T-cell (primary cell): ENCODE data around the gene SEMA6C. TPM values are rescaled to one million over a fixed set of nuclear protein-coding genes. Genes with fewer than 3 reads are reported as not detected.

ENCODE experiments used
- ATAC-seq, 4 experiments: fragments of 200-7000 bp in 3 of 4; fragments of 150-1000 bp in 1 of 4; cut with Tn5 transposase; replicated peaks in 1 of 4; 1 replicate in 3 of 4; 2 replicates in 1 of 4; pipeline ENCODE4 v1.10.0; 2021; ENCODE audit warnings: moderate library complexity in 3 of 4, mild to moderate bottlenecking in 2 of 4, moderate number of reproducible peaks in 1 of 4
- CTCF ChIA-PET, 2 donors: fragments of 300-600 bp; sonication (Branson Sonifier 250); formaldehyde crosslinking; loops; one replicate each; lab custom pipeline; 2022; ENCODE audit warnings: antibody characterized with exemption in 2 of 2; lab: Charles Lee
- POLR2A ChIA-PET, 2 donors: fragments of 300-600 bp; sonication (Branson Sonifier 250); formaldehyde crosslinking; loops; one replicate each; lab custom pipeline; 2022; ENCODE audit warnings: antibody characterized with exemption in 2 of 2; lab: Charles Lee
- DNase-seq, 35 experiments: peaks; one replicate each; pipeline versions ENCODE4 v3.0.0 to v3.0.0-alpha.2; 2013 to 2023
- H3K27ac ChIP-seq: one replicate; pipeline ENCODE4 v1.5.1; 2013; ENCODE audit warnings: low read length
- H3K27me3 ChIP-seq, 2 experiments: replicated peaks in 1 of 2; 1 replicate in 1 of 2; 2 replicates in 1 of 2; pipeline versions ENCODE4 v1.6.1 to v1.7.0; 2013; ENCODE audit warnings: low read length in 1 of 2, mixed read lengths in 1 of 2; ENCODE audit not compliant: control insufficient read depth in 2 of 2, insufficient read depth in 2 of 2; ENCODE audit errors: extremely low read depth in 1 of 2
- H3K36me3 ChIP-seq, 2 donors: 1 replicate in 1 of 2; 2 replicates in 1 of 2; pipeline versions ENCODE4 v1.6.1 to v1.7.0; 2013; ENCODE audit warnings: low read length in 1 of 2; ENCODE audit not compliant: control insufficient read depth in 2 of 2, insufficient read depth in 1 of 2; ENCODE audit errors: extremely low read depth in 1 of 2
- H3K4me1 ChIP-seq, 2 experiments: 1 replicate in 1 of 2; 2 replicates in 1 of 2; pipeline versions ENCODE4 v1.6.1 to v1.7.0; 2013; ENCODE audit warnings: low read length in 2 of 2, mixed read lengths in 1 of 2; ENCODE audit not compliant: insufficient read depth in 2 of 2, control insufficient read depth in 1 of 2; ENCODE audit errors: extremely low read depth in 1 of 2
- H3K4me3 ChIP-seq, 2 donors: 1 replicate in 1 of 2; 2 replicates in 1 of 2; pipeline versions ENCODE4 v1.5.1 to v1.7.0; 2013; ENCODE audit warnings: mild to moderate bottlenecking in 2 of 2, low read length in 1 of 2, moderate library complexity in 1 of 2; ENCODE audit not compliant: control insufficient read depth in 1 of 2; ENCODE audit errors: extremely low read depth in 1 of 2
- H3K9me3 ChIP-seq: 2 replicates; pipeline ENCODE4 v1.7.0; 2013
- H3K27ac Mint-ChIP-seq, 2 donors: one replicate each; pipeline ENCODE4 v1.8.0; 2020 to 2021; ENCODE audit warnings: mild to moderate bottlenecking in 2 of 2, mixed read lengths in 2 of 2
- H3K27me3 Mint-ChIP-seq, 2 donors: one replicate each; pipeline ENCODE4 v1.8.0; 2021 to 2022; ENCODE audit warnings: mixed read lengths in 2 of 2
- H3K36me3 Mint-ChIP-seq: one replicate; pipeline ENCODE4 v1.8.0; 2021; ENCODE audit warnings: mixed read lengths
- H3K4me1 Mint-ChIP-seq, 3 donors: one replicate each; pipeline ENCODE4 v1.8.0; 2020 to 2022; ENCODE audit warnings: mixed read lengths in 3 of 3, mild to moderate bottlenecking in 1 of 3
- H3K4me3 Mint-ChIP-seq, 3 donors: one replicate each; pipeline ENCODE4 v1.8.0; 2020 to 2022; ENCODE audit warnings: mild to moderate bottlenecking in 3 of 3, mixed read lengths in 3 of 3, moderate library complexity in 3 of 3
- H3K9me3 Mint-ChIP-seq, 3 donors: one replicate each; pipeline ENCODE4 v1.8.0; 2020 to 2022; ENCODE audit warnings: mixed read lengths in 3 of 3
- WGBS: methylation state at CpG from one replicate; pipeline ENCODE4 v1.1.5; 2013; ENCODE audit warnings: missing lambda C conversion rate; ENCODE audit not compliant: insufficient coverage; 5-methylcytosine and 5-hydroxymethylcytosine counted together
- total RNA-seq, 35 experiments: library from RNA in 6 of 35; stranded (reverse) in 6 of 35; fragments of 120-200 nt in 1 of 35; gene quantifications; one replicate each; pipeline versions ENCODE4 v1.2.1 to v1.2.4 and lab custom pipeline; 2013 to 2026

Gene SEMA6C
- total RNA-seq, 5 donors from 2014 or later (not counting 1 experiment from before 2014, with no cell fraction given) = 2.5 to 11.5 (median 8.5) TPM

DNA sequence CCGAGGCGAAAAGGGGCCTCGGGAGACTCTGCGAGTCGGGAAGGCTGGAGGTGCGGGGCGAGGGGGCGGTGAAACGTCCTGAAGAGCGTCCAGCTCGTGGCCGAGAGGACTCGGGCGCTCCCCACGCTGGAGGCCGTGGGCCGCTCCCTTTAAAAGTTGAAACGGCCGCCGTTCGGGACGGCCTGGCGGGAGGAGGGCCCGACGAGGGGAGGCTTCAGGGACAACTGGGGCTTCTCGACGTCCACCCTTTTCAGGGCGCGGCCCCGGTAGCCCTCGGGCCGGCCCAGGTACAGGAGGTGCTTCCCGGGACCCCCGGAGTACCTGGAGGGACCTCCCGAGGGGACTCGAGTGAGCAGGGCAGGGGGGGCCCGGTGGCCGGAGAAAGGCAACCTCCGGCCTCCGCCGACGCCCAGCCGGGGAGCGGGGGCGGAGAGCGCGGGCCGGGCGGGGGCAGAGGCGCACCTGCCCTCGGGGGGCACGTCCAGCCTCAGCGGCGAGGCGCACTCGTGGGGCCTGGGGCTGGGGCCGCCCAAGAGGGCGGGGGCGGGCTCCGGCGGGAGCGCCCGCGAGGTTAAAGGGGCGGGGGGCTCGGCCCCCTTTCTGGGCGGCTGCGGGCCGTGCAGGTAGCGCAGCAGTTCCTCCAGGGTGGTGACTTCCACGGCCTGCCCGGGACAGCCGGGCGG, 14.0 kb downstream of the SEMA6C start:
- Mint-ChIP-seq H3K4me3 (peak overlapping the region in 2 of 3 donors; percentile 71 to 77), H3K36me3 (peaks cover 6% of the 10 kb centered on the region), H3K9me3 (no peaks in the 10 kb centered on the region), H3K27me3 (peaks cover 0 to 4% of the 10 kb centered on the region in 2 donors), H3K27ac (no peak overlapping the region), H3K4me1 (peaks cover 7 to 14% (median 13%) of the 10 kb centered on the region in 3 donors)
- Histone ChIP-seq H3K27me3 (peaks cover 0 to 13% of the 10 kb centered on the region in 2 experiments), H3K4me1 (peaks cover 2 to 11% of the 10 kb centered on the region in 2 experiments), H3K27ac (no peak overlapping the region), H3K4me3 (no peak overlapping the region), H3K9me3 (no peaks in the 10 kb centered on the region), H3K36me3 (no peaks in the 10 kb centered on the region)
- DNase-seq = no peak
- POLR2A ChIA-PET = no interaction called here
- CTCF ChIA-PET = no interaction called here
- WGBS = 97% methylated on average over 61 of the region's 74 CpGs
- no peak for ATAC-seq

DNA sequence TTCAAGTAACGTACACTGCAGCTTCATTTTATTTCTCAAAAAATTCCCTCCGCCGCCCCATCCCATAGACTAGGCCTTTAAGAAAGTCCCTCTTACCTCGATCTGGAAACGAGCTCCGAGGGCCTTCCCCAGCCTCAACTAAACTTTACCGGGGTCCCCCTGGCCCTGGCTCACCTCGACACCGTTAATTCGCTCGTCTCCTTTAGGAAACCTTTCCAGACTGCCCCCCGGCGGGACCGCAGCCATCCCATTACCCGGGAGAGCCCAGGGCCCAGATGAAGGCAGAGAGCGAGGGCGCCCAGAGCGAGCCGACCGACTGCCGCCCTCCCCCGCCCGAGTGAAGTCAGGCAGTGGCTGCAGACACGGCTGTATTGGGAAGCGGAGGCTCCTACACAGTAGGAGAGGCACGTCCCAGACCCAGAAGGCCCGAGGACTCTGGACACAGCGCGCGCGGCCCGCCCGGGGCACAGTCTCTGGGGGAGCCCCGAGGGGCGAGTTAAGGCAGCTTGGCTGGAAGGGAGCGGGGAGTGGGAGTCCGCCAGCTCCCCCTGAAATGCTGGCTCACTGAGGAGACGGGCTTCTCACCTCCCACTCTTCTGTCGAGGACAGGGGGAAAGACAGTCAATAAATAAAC, 14.6 kb downstream of the SEMA6C start:
- ATAC-seq (no peak), DNase-seq (no peak)
- WGBS = 81% methylated on average over 27 of the region's 39 CpGs
- no peaks in the 10 kb centered on the region for H3K9me3 Mint-ChIP-seq
- peak overlapping the region; percentile 24 to 82 for H3K27ac Mint-ChIP-seq
- Histone ChIP-seq H3K4me3 (peak overlapping the region; percentile 27 to 64), H3K4me1 (peaks cover 2 to 11% of the 10 kb centered on the region in 2 experiments), H3K27me3 (peaks cover 0 to 13% of the 10 kb centered on the region in 2 experiments), H3K9me3 (no peaks in the 10 kb centered on the region), H3K27ac (no peak overlapping the region), H3K36me3 (no peaks in the 10 kb centered on the region)
- ChIA-PET CTCF (interaction anchor here (0.6 to 1.5 kb wide), 6 partner anchors 16 to 536 kb away, joined by 3 to 8 read pairs (median 4); no protein-coding TSS in a partner anchor), POLR2A (interaction anchor here (0.5 to 0.7 kb wide), 3 partner anchors 10 to 98 kb away, joined by 3 to 4 read pairs (median 3); no protein-coding TSS in a partner anchor)
- H3K4me1 Mint-ChIP-seq = peaks cover 7 to 14% (median 13%) of the 10 kb centered on the region in 3 donors
- H3K4me3 Mint-ChIP-seq = peak overlapping the region; percentile 71 to 77 (median 76)
- peaks cover 0 to 4% of the 10 kb centered on the region in 2 donors for H3K27me3 Mint-ChIP-seq
- peaks cover 5% of the 10 kb centered on the region for H3K36me3 Mint-ChIP-seq

DNA sequence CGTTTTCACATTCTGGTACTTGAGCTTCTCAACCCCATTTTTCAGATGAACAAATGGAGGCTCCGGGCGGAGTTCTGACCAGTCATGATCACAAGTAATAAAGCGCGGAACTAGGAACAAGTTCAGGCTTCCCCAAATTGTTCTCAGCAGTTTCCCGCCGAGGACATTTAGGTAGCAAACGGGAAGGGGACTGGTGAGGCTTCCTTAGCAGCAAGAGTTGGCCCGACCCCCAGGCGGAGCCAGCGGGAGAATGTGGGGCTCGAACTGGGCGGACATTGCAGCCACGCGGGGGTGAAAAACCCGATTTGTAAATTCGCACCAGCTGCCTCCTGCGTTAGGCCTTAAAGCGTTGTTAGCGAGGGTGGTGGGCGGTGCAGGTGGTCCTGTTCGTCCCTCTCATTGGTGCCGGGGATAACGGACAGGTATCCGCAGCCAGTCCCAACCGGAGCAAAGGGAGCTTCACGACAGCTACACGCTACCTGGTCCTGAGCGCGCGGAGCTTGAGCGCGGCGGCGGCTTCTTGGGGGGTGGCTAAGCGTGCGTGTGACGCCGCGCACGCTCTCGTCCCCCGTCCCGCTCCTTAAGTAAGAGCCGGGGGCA, 15.3 kb downstream of the SEMA6C start:
- no peaks in the 10 kb centered on the region for H3K9me3 ChIP-seq
- H3K36me3 ChIP-seq = peaks cover 0 to under 1% of the 10 kb centered on the region in 2 donors
- peak; percentile 55 to 91 (median 81) for DNase-seq
- peaks cover 0 to 13% of the 10 kb centered on the region in 2 experiments for H3K27me3 ChIP-seq
- peaks cover 2 to 11% of the 10 kb centered on the region in 2 experiments for H3K4me1 ChIP-seq
- H3K4me3 ChIP-seq = peak overlapping the region; percentile 27 to 64
- no peaks in the 10 kb centered on the region for H3K9me3 Mint-ChIP-seq
- no peak overlapping the region for H3K27ac ChIP-seq
- H3K4me1 Mint-ChIP-seq = peaks cover 7 to 14% (median 13%) of the 10 kb centered on the region in 3 donors
- WGBS = 19% methylated on average over 44 of the region's 45 CpGs
- peaks cover 0 to 4% of the 10 kb centered on the region in 2 donors for H3K27me3 Mint-ChIP-seq
- ATAC-seq = peak; percentile 97 to 100 (median 99)
- H3K36me3 Mint-ChIP-seq = no peaks in the 10 kb centered on the region
- CTCF ChIA-PET = interaction anchor here (0.6 to 1.5 kb wide), 6 partner anchors 15 to 535 kb away, joined by 3 to 8 read pairs (median 4); no protein-coding TSS in a partner anchor
- H3K27ac Mint-ChIP-seq = peak overlapping the region; percentile 52 to 82
- POLR2A ChIA-PET = interaction anchor here (0.5 to 0.7 kb wide), 4 partner anchors 11 to 156 kb away, joined by 3 to 8 read pairs (median 6); partner anchors contain the start of gene CERS2 (in 1 of the 2)
- peak overlapping the region; percentile 71 to 77 (median 76) for H3K4me3 Mint-ChIP-seq

DNA sequence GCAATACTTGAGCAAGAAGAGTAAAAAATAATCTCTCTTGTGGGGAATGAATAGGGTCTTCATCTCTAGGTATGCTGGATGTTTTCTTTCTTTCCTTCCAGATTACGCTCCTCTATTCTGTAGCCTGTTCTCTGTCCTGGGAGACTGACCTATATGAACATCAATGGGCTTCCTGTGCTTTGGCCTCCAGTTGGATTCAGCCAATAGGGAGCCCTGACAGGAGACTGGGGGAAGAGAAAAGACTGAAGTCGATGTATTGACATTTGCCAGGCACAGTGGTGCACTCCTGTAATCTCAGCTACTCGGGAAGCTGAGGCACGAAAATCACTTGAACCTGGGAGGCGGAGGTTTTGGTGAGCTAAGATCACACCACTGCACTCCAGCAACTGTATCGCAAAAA, 17.6 kb downstream of the SEMA6C start:
- ChIA-PET CTCF (interaction anchor here in 1 of 2 donors (0.7 kb wide), 1 partner anchor 55 kb away, joined by 4 read pairs; no protein-coding TSS in a partner anchor), POLR2A (interaction anchor here in 1 of 2 donors (0.6 kb wide), 1 partner anchor 210 kb away, joined by 3 read pairs; no protein-coding TSS in a partner anchor)
- ATAC-seq (no peak), DNase-seq (no peak)
- Mint-ChIP-seq H3K36me3 (peaks cover 8% of the 10 kb centered on the region), H3K4me3 (no peak overlapping the region), H3K4me1 (peaks cover 7 to 21% (median 16%) of the 10 kb centered on the region in 3 donors), H3K9me3 (no peaks in the 10 kb centered on the region), H3K27ac (no peak overlapping the region), H3K27me3 (peaks cover 0 to 4% of the 10 kb centered on the region in 2 donors)
- no peaks in the 10 kb centered on the region for H3K9me3 ChIP-seq
- H3K4me3 ChIP-seq = no peak overlapping the region
- H3K27ac ChIP-seq = no peak overlapping the region
- WGBS = 98% methylated on average over 5 of the region's 6 CpGs
- H3K36me3 ChIP-seq = peaks cover 0 to 7% of the 10 kb centered on the region in 2 donors
- H3K27me3 ChIP-seq = peaks cover 0 to 13% of the 10 kb centered on the region in 2 experiments
- H3K4me1 ChIP-seq = peaks cover 2 to 11% of the 10 kb centered on the region in 2 experiments

DNA sequence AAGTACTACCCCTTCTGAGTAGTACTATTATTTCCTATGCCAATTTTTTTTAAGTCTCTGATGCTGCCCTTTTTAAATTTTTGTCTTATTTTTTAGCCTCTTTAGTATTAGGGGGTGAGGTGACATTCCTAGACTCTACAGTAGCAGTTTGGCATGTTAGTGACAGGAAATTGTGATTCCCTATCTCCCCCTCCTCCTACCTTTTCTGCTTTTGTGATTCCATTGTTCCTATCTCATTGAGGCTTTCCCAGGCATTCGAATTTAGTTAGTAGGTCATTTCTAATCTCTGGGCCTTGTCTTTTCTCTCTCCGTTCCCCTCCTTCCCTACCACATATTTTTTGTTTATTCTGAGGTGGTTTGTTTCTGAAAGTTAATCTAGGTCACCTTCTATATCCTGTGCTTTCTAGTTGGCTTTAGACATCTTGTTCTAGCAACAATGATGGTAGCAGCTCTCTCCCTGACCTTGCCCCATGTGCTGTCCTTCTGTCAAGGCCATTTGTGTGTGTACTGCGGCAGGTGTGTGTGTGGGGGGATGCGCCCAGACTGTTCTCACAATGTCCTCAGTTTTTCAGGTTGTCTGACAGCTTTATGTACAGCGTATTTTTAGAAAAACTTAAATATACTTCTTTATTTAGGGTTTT, 21.5 kb downstream of the SEMA6C start:
- ChIA-PET POLR2A (interaction anchor here (0.6 to 0.7 kb wide), 3 partner anchors 18 to 189 kb away, joined by 3 to 6 read pairs (median 4); no protein-coding TSS in a partner anchor), CTCF (interaction anchor here in 1 of 2 donors (0.6 to 1.0 kb wide), 2 partner anchors 13 to 25 kb away, joined by 3 read pairs; no protein-coding TSS in a partner anchor)
- peak overlapping the region; percentile 53 for H3K27ac ChIP-seq
- no peak overlapping the region for H3K4me3 Mint-ChIP-seq
- H3K27ac Mint-ChIP-seq = peak overlapping the region; percentile 70 to 80
- H3K4me1 Mint-ChIP-seq = peaks cover 0 to 8% (median 2%) of the 10 kb centered on the region in 3 donors
- H3K4me3 ChIP-seq = no peak overlapping the region
- H3K27me3 Mint-ChIP-seq = no peaks in the 10 kb centered on the region
- DNase-seq (no peak), ATAC-seq (peak in 1 of 4 experiments; percentile 19)
- peaks cover 3 to 25% of the 10 kb centered on the region in 2 donors for H3K36me3 ChIP-seq
- no peaks in the 10 kb centered on the region for H3K9me3 Mint-ChIP-seq
- H3K4me1 ChIP-seq = no peaks in the 10 kb centered on the region
- WGBS = no CpG with 5 or more reads among the region's 5 CpGs
- H3K36me3 Mint-ChIP-seq = peaks cover 21% of the 10 kb centered on the region
- no peaks in the 10 kb centered on the region for H3K9me3 ChIP-seq
- no peaks in the 10 kb centered on the region for H3K27me3 ChIP-seq
